Gastrocnemius medialis (tissue), 4 donors: Measurements from ENCODE around the gene YBEY. TPM values are rescaled to one million over a fixed set of nuclear protein-coding genes. Genes with fewer than 3 reads are reported as not detected.

Experiments used
- ATAC-seq, 2 donors: fragments of 150-250 bp; one replicate each; pipeline ENCODE4 v1.9.1; 2016
- DNase-seq, 2 donors: peaks; one replicate each; pipeline ENCODE4 v3.0.0-alpha.2; 2019
- H3K27ac ChIP-seq, 4 donors: fragments of 200-600 bp; sonication (generic); 1 replicate in 1 of 4; 2 replicates in 3 of 4; pipeline ENCODE4 v1.5.1; 2016 to 2018; ENCODE audit warnings: mild to moderate bottlenecking in 2 of 4, moderate library complexity in 1 of 4
- H3K27me3 ChIP-seq, 3 donors: fragments of 200-600 bp; sonication (generic) in 2 of 3; 1 replicate in 1 of 3; 2 replicates in 2 of 3; pipeline versions ENCODE4 v1.5.1 to v1.6.0; 2016 to 2019; ENCODE audit warnings: mild to moderate bottlenecking in 1 of 3, moderate library complexity in 1 of 3
- H3K36me3 ChIP-seq, 2 donors: fragments of 200-600 bp; sonication (generic) in 1 of 2; one replicate each; pipeline ENCODE4 v1.5.1; 2017 to 2018
- H3K4me1 ChIP-seq, 2 donors: fragments of 200-600 bp; sonication (generic) in 1 of 2; one replicate each; pipeline ENCODE4 v1.5.1; 2016 to 2017; ENCODE audit warnings: mild to moderate bottlenecking in 2 of 2
- H3K4me3 ChIP-seq, 4 donors: fragments of 200-600 bp; sonication (generic) in 3 of 4; 1 replicate in 1 of 4; 2 replicates in 3 of 4; pipeline ENCODE4 v1.5.1; 2016 to 2019; ENCODE audit warnings: mild to moderate bottlenecking in 2 of 4
- H3K9me3 ChIP-seq, 3 donors: fragments of 200-600 bp; sonication (generic) in 2 of 3; 1 replicate in 1 of 3; 2 replicates in 2 of 3; pipeline ENCODE4 v1.5.1; 2016 to 2019
- CTCF ChIP-seq, 5 experiments: fragments of 450-650 bp in 3 of 5; fragments of 200-600 bp in 2 of 5; sonication (generic) in 2 of 5; IDR thresholded peaks in 4 of 5; conservative IDR thresholded peaks in 1 of 5; 1 replicate in 4 of 5; 2 replicates in 1 of 5; pipeline ENCODE4 v1.5.1; 2016 to 2019; ENCODE audit warnings: antibody characterized with exemption in 5 of 5, mild to moderate bottlenecking in 3 of 5, moderate library complexity in 3 of 5
- POLR2A ChIP-seq, 2 donors: fragments of 450-650 bp; IDR thresholded peaks; one replicate each; pipeline ENCODE4 v1.6.1; 2017; ENCODE audit warnings: antibody characterized with exemption in 2 of 2, mild to moderate bottlenecking in 2 of 2, moderate library complexity in 2 of 2
- in situ Hi-C, 4 donors: fragments of 200-750 bp; cut with MboI; loops; one replicate each; pipeline versions ENCODE4 v1.15.0 to v1.8.0; 2017; ENCODE audit warnings: low sequenced_read_pairs in 4 of 4
- intact Hi-C: fragments of 100-400 bp; cut with DNase I; formaldehyde crosslinking; loops from one replicate; pipeline ENCODE4 v1.15.1; 2023; ENCODE audit warnings: low total_unique reads
- total RNA-seq, 4 donors: library from RNA; depleted of rRNA; stranded (reverse); fragments of >200 nt; gene quantifications; one replicate each; pipeline versions ENCODE4 v1.1.0 to v1.2.3, GENCODE V29; 2016

YBEY gene
- total RNA-seq, 4 donors from 2014 or later = 11.3 to 27.9 (median 18.7) TPM

GRCh38 chr21:46243960-46244361 is 42.2 kb upstream of the YBEY start:
- in situ Hi-C loops (no loop called here), intact Hi-C loops (no loop called here)
- H3K9me3 ChIP-seq = no peaks in the 10 kb centered on the region
- no peaks in the 10 kb centered on the region for H3K4me1 ChIP-seq
- no peak overlapping the region for H3K4me3 ChIP-seq
- ATAC-seq (no peak), DNase-seq (no peak)
- no peaks in the 10 kb centered on the region for H3K27me3 ChIP-seq
- H3K27ac ChIP-seq = no peak overlapping the region
- peaks cover 0 to 96% of the 10 kb centered on the region in 2 donors for H3K36me3 ChIP-seq
- TF ChIP-seq POLR2A (IDR thresholded peaks at IDR 0.05) (no peak), CTCF (IDR thresholded peaks at IDR 0.05 in 4 of 5, conservative IDR thresholded peaks at IDR 0.05 in 1 of 5) (no peak)

- no peak overlapping the region for H3K4me3 ChIP-seq
- in situ Hi-C loops (no loop called here), intact Hi-C loops (no loop called here)
- H3K9me3 ChIP-seq = no peaks in the 10 kb centered on the region
- no peak for TF ChIP-seq CTCF (IDR thresholded peaks at IDR 0.05 in 4 of 5, conservative IDR thresholded peaks at IDR 0.05 in 1 of 5)
- TF ChIP-seq POLR2A (IDR thresholded peaks at IDR 0.05) = no peak
- DNase-seq (no peak), ATAC-seq (no peak)
- no peaks in the 10 kb centered on the region for H3K4me1 ChIP-seq
- no peak overlapping the region for H3K27ac ChIP-seq
- peaks cover 0 to 97% of the 10 kb centered on the region in 2 donors for H3K36me3 ChIP-seq
- no peaks in the 10 kb centered on the region for H3K27me3 ChIP-seq
Observed at GRCh38 chr21:46244602-46245001, 41.5 kb upstream of the YBEY start.

GRCh38 chr21:46245213-46245915 is 40.8 kb upstream of the YBEY start:
- Histone ChIP-seq H3K9me3 (no peaks in the 10 kb centered on the region), H3K27ac (no peak overlapping the region), H3K27me3 (no peaks in the 10 kb centered on the region), H3K36me3 (peaks cover 0 to 96% of the 10 kb centered on the region in 2 donors), H3K4me1 (peaks cover 0 to 4% of the 10 kb centered on the region in 2 donors), H3K4me3 (no peak overlapping the region)
- intact Hi-C loops = no loop called here
- ATAC-seq (no peak), DNase-seq (no peak)
- in situ Hi-C loops = no loop called here
- TF ChIP-seq CTCF (IDR thresholded peaks at IDR 0.05 in 4 of 5, conservative IDR thresholded peaks at IDR 0.05 in 1 of 5) = no peak
- no peak for TF ChIP-seq POLR2A (IDR thresholded peaks at IDR 0.05)

GRCh38 chr21:46246345-46246744 is 39.8 kb upstream of the YBEY start:
- intact Hi-C loops = no loop called here
- H3K4me1 ChIP-seq = peaks cover 0 to 9% of the 10 kb centered on the region in 2 donors
- H3K27me3 ChIP-seq = no peaks in the 10 kb centered on the region
- H3K9me3 ChIP-seq = no peaks in the 10 kb centered on the region
- ATAC-seq = no peak
- H3K27ac ChIP-seq = no peak overlapping the region
- peaks cover 0 to 96% of the 10 kb centered on the region in 2 donors for H3K36me3 ChIP-seq
- TF ChIP-seq CTCF (IDR thresholded peaks at IDR 0.05 in 4 of 5, conservative IDR thresholded peaks at IDR 0.05 in 1 of 5) = no peak
- TF ChIP-seq POLR2A (IDR thresholded peaks at IDR 0.05) = no peak
- in situ Hi-C loops = no loop called here
- DNase-seq = no peak
- H3K4me3 ChIP-seq = no peak overlapping the region
